ENCODE measurements around the gene GALNT9. TPM values are rescaled to one million over a fixed set of nuclear protein-coding genes. Genes with fewer than 3 reads are reported as not detected.
A peak's percentile ranks its signal among the peaks of the same experiment; 100 is the strongest.

Gene GALNT9
- total and polyA plus RNA-seq, 5 donors from 2014 or later: 0.37 to 0.69 (median 0.64) TPM; not detected in 2

- peaks cover 0 to 2% (median 0%) of the 10 kb centered on the region in 7 donors for H3K9me3 Mint-ChIP-seq
- Histone ChIP-seq H3K27ac (ENCODE audit: insufficient read depth, low read length, poor library complexity, severe bottlenecking) (no peak overlapping the region), H3K4me3 (ENCODE audit: low read depth, low read length) (no peak overlapping the region), H3K27me3 (ENCODE audit: control insufficient read depth, insufficient read depth, low read length) (no peaks in the 10 kb centered on the region), H3K4me1 (ENCODE audit: control insufficient read depth, insufficient read depth, low read length, poor library complexity, severe bottlenecking) (peaks cover 11% of the 10 kb centered on the region), H3K9me3 (ENCODE audit: control insufficient read depth in 2 of 2, low read length in 2 of 2) (no peaks in the 10 kb centered on the region), H3K36me3 (ENCODE audit: control insufficient read depth, insufficient read depth, low read length) (no peaks in the 10 kb centered on the region)
- H3K36me3 Mint-ChIP-seq: no peaks in the 10 kb centered on the region
- H3K27ac Mint-ChIP-seq: no peak overlapping the region
- peaks cover 14% of the 10 kb centered on the region for H3K27me3 Mint-ChIP-seq
- no peak for ATAC-seq (ENCODE audit: low read depth in 2 of 2)
- H3K4me1 Mint-ChIP-seq: peaks cover 0 to 13% (median 3%) of the 10 kb centered on the region in 4 donors
- no peak for DNase-seq
- no peak overlapping the region for H3K4me3 Mint-ChIP-seq
These were observed 110.9 kb downstream of the GALNT9 start for GRCh38 chr12:132218527-132218875.

- no peaks in the 10 kb centered on the region for H3K9me3 ChIP-seq (ENCODE audit: control insufficient read depth in 2 of 2, low read length in 2 of 2)
- Mint-ChIP-seq H3K4me1 (peaks cover 0 to 16% (median 5%) of the 10 kb centered on the region in 4 donors), H3K36me3 (no peaks in the 10 kb centered on the region), H3K27ac (no peak overlapping the region), H3K4me3 (no peak overlapping the region), H3K9me3 (peaks cover 0 to 2% (median 0%) of the 10 kb centered on the region in 7 donors), H3K27me3 (peaks cover 14% of the 10 kb centered on the region)
- DNase-seq (no peak), ATAC-seq (ENCODE audit: low read depth in 2 of 2) (no peak)
- no peak overlapping the region for H3K4me3 ChIP-seq (ENCODE audit: low read depth, low read length)
- peaks cover 9% of the 10 kb centered on the region for H3K4me1 ChIP-seq (ENCODE audit: control insufficient read depth, insufficient read depth, low read length, poor library complexity, severe bottlenecking)
- no peaks in the 10 kb centered on the region for H3K36me3 ChIP-seq (ENCODE audit: control insufficient read depth, insufficient read depth, low read length)
- no peak overlapping the region for H3K27ac ChIP-seq (ENCODE audit: insufficient read depth, low read length, poor library complexity, severe bottlenecking)
- H3K27me3 ChIP-seq (ENCODE audit: control insufficient read depth, insufficient read depth, low read length): no peaks in the 10 kb centered on the region
These were observed 111.4 kb downstream of the GALNT9 start for GRCh38 chr12:132217800-132218526.

GRCh38 chr12:132217371-132217770, 112.0 kb downstream of the GALNT9 start:
- ATAC-seq (ENCODE audit: low read depth in 2 of 2) (no peak), DNase-seq (no peak)
- Histone ChIP-seq H3K36me3 (ENCODE audit: control insufficient read depth, insufficient read depth, low read length) (no peaks in the 10 kb centered on the region), H3K27ac (ENCODE audit: insufficient read depth, low read length, poor library complexity, severe bottlenecking) (no peak overlapping the region), H3K27me3 (ENCODE audit: control insufficient read depth, insufficient read depth, low read length) (no peaks in the 10 kb centered on the region), H3K4me3 (ENCODE audit: low read depth, low read length) (no peak overlapping the region), H3K9me3 (ENCODE audit: control insufficient read depth in 2 of 2, low read length in 2 of 2) (no peaks in the 10 kb centered on the region), H3K4me1 (ENCODE audit: control insufficient read depth, insufficient read depth, low read length, poor library complexity, severe bottlenecking) (peaks cover 3% of the 10 kb centered on the region)
- Mint-ChIP-seq H3K27ac (no peak overlapping the region), H3K27me3 (peaks cover 14% of the 10 kb centered on the region), H3K4me1 (peaks cover 0 to 13% (median 3%) of the 10 kb centered on the region in 4 donors), H3K4me3 (no peak overlapping the region), H3K36me3 (no peaks in the 10 kb centered on the region), H3K9me3 (peaks cover 0 to 2% (median 0%) of the 10 kb centered on the region in 7 donors)

DNA sequence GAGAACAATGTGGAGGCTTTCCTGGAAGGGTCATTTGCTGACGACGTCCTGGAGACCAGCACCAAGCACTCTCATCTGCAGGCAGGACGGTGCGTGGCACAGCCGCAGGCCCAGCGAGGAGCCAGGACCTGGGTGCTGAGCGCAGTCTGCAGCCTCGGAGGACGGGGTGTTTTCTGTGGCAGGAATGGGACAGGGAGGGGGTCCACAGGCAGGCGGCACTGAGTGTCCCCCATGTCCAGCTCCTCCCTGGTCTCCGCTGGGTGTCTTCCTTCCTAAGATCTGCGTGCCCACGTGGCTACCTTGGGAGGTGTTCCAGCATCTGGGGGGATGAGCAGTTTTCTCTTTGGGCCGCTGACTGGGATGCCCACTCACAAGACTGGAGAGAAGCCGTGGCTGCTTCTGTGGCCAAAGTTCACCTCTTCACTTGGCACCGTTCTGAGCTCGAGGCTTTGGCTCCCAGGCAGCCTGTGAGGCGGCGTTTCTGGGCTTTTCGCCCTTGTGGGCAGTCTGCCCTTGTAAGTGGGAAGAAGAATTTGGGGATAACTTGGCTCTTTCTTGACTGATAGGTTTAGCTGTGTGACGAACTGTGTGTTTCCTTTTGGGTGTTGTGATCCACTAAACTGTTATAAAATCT, 112.9 kb downstream of the GALNT9 start:
- Mint-ChIP-seq H3K4me3 (no peak overlapping the region), H3K27me3 (peaks cover 14% of the 10 kb centered on the region), H3K27ac (peak overlapping the region in 1 of 3 donors; percentile 52), H3K36me3 (no peaks in the 10 kb centered on the region), H3K4me1 (peaks cover 0 to 7% (median 3%) of the 10 kb centered on the region in 4 donors), H3K9me3 (peaks cover 0 to 2% (median 0%) of the 10 kb centered on the region in 7 donors)
- H3K4me3 ChIP-seq (ENCODE audit: low read depth, low read length): no peak overlapping the region
- H3K27me3 ChIP-seq (ENCODE audit: control insufficient read depth, insufficient read depth, low read length): no peaks in the 10 kb centered on the region
- no peak overlapping the region for H3K27ac ChIP-seq (ENCODE audit: insufficient read depth, low read length, poor library complexity, severe bottlenecking)
- DNase-seq: no peak
- no peaks in the 10 kb centered on the region for H3K4me1 ChIP-seq (ENCODE audit: control insufficient read depth, insufficient read depth, low read length, poor library complexity, severe bottlenecking)
- H3K9me3 ChIP-seq (ENCODE audit: control insufficient read depth in 2 of 2, low read length in 2 of 2): no peaks in the 10 kb centered on the region
- no peak for ATAC-seq (ENCODE audit: low read depth in 2 of 2)
- H3K36me3 ChIP-seq (ENCODE audit: control insufficient read depth, insufficient read depth, low read length): no peaks in the 10 kb centered on the region

DNA sequence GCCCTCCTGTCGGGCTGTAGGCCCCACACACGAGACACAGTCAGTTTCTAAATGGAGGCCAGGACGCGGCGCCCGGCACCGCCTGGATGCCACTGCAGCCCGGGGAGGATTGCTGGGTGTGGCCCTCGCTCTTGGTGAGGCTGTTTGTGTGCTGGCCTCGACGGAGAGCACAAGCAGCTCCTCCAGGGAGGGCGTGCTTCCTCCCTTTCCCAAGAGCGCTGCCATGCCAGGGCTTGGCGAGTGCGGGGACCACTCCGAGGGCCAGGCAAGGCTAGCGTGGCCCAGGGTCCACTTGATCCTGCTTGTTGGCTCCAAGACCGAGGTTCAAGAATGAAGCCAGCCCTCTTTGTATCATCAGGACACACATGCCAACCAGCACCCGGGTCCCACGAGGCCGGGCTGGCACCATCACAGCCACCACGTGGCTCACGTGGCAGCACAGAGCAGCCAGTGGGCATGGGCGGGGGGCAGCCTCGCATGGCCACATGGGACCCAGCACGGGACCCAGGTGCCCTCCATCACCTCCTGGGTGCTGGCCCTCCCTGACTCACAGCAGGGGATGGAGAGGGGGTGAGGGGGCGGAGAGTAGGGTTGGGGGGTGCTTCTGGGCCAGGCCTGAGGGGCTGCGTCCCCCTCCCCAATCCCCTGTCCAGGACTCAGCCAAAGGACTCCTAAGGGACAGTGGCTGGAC, 113.9 kb downstream of the GALNT9 start:
- no peaks in the 10 kb centered on the region for H3K27me3 ChIP-seq (ENCODE audit: control insufficient read depth, insufficient read depth, low read length)
- Mint-ChIP-seq H3K27me3 (peaks cover 14% of the 10 kb centered on the region), H3K4me1 (peaks cover 0 to 7% (median 3%) of the 10 kb centered on the region in 4 donors), H3K9me3 (peaks cover 0 to 4% (median 0%) of the 10 kb centered on the region in 7 donors), H3K36me3 (no peaks in the 10 kb centered on the region), H3K27ac (peak overlapping the region in 1 of 3 donors; percentile 20), H3K4me3 (no peak overlapping the region)
- ATAC-seq (ENCODE audit: low read depth in 2 of 2) (no peak), DNase-seq (no peak)
- H3K36me3 ChIP-seq (ENCODE audit: control insufficient read depth, insufficient read depth, low read length): no peaks in the 10 kb centered on the region
- H3K4me3 ChIP-seq (ENCODE audit: low read depth, low read length): no peak overlapping the region
- no peaks in the 10 kb centered on the region for H3K4me1 ChIP-seq (ENCODE audit: control insufficient read depth, insufficient read depth, low read length, poor library complexity, severe bottlenecking)
- H3K27ac ChIP-seq (ENCODE audit: insufficient read depth, low read length, poor library complexity, severe bottlenecking): no peak overlapping the region
- no peaks in the 10 kb centered on the region for H3K9me3 ChIP-seq (ENCODE audit: control insufficient read depth in 2 of 2, low read length in 2 of 2)

DNA sequence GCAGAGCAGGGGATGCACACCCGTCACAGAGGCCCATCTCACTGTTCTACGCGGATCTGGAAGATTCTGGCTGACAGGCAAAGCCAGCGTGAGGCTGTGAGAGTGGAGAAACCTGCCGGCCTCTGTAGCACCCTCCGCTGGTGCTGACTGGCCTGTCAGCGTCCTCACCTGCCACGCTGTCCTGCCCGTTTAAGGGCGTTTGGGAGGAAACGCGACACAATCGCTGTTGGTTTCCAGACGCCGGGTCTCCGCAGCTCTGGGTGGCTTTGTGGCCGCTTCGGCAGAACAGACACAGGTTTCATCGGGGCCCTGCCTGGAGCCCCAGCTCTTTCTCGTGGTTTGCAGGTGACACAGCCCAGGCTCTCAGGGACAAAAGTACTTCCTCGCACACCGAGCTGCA, 114.5 kb downstream of the GALNT9 start:
- ATAC-seq (ENCODE audit: low read depth in 2 of 2): no peak
- no peaks in the 10 kb centered on the region for H3K9me3 ChIP-seq (ENCODE audit: control insufficient read depth in 2 of 2, low read length in 2 of 2)

GRCh38 chr12:132214161-132214476, 115.3 kb downstream of the GALNT9 start:
- no peaks in the 10 kb centered on the region for H3K4me1 ChIP-seq (ENCODE audit: control insufficient read depth, insufficient read depth, low read length, poor library complexity, severe bottlenecking)
- no peak overlapping the region for H3K27ac Mint-ChIP-seq
- no peaks in the 10 kb centered on the region for H3K9me3 ChIP-seq (ENCODE audit: control insufficient read depth in 2 of 2, low read length in 2 of 2)
- ATAC-seq (ENCODE audit: low read depth in 2 of 2) (no peak), DNase-seq (no peak)
- H3K27ac ChIP-seq (ENCODE audit: insufficient read depth, low read length, poor library complexity, severe bottlenecking): no peak overlapping the region
- no peak overlapping the region for H3K4me3 ChIP-seq (ENCODE audit: low read depth, low read length)
- no peak overlapping the region for H3K4me3 Mint-ChIP-seq
- no peaks in the 10 kb centered on the region for H3K27me3 ChIP-seq (ENCODE audit: control insufficient read depth, insufficient read depth, low read length)
- H3K27me3 Mint-ChIP-seq: peaks cover 8% of the 10 kb centered on the region
- no peaks in the 10 kb centered on the region for H3K36me3 Mint-ChIP-seq
- peaks cover 0 to 7% (median 2%) of the 10 kb centered on the region in 4 donors for H3K4me1 Mint-ChIP-seq
- H3K9me3 Mint-ChIP-seq: peaks cover 0 to 4% (median 0%) of the 10 kb centered on the region in 7 donors
- H3K36me3 ChIP-seq (ENCODE audit: control insufficient read depth, insufficient read depth, low read length): no peaks in the 10 kb centered on the region

More for the DNA sequence above, 114.5 kb downstream of the GALNT9 start:
- Histone ChIP-seq H3K4me1 (ENCODE audit: control insufficient read depth, insufficient read depth, low read length, poor library complexity, severe bottlenecking) (no peaks in the 10 kb centered on the region), H3K4me3 (ENCODE audit: low read depth, low read length) (no peak overlapping the region), H3K36me3 (ENCODE audit: control insufficient read depth, insufficient read depth, low read length) (no peaks in the 10 kb centered on the region), H3K27ac (ENCODE audit: insufficient read depth, low read length, poor library complexity, severe bottlenecking) (no peak overlapping the region), H3K27me3 (ENCODE audit: control insufficient read depth, insufficient read depth, low read length) (no peaks in the 10 kb centered on the region)
- Mint-ChIP-seq H3K36me3 (no peaks in the 10 kb centered on the region), H3K27me3 (peaks cover 10% of the 10 kb centered on the region), H3K27ac (peak overlapping the region in 1 of 3 donors; percentile 20), H3K4me3 (no peak overlapping the region), H3K9me3 (peaks cover 0 to 4% (median 0%) of the 10 kb centered on the region in 7 donors), H3K4me1 (peaks cover 0 to 7% (median 3%) of the 10 kb centered on the region in 4 donors)
- DNase-seq: no peak
